Measurements from ENCODE around the gene SPAG9.

- TF ChIP-seq, protein P1, sequence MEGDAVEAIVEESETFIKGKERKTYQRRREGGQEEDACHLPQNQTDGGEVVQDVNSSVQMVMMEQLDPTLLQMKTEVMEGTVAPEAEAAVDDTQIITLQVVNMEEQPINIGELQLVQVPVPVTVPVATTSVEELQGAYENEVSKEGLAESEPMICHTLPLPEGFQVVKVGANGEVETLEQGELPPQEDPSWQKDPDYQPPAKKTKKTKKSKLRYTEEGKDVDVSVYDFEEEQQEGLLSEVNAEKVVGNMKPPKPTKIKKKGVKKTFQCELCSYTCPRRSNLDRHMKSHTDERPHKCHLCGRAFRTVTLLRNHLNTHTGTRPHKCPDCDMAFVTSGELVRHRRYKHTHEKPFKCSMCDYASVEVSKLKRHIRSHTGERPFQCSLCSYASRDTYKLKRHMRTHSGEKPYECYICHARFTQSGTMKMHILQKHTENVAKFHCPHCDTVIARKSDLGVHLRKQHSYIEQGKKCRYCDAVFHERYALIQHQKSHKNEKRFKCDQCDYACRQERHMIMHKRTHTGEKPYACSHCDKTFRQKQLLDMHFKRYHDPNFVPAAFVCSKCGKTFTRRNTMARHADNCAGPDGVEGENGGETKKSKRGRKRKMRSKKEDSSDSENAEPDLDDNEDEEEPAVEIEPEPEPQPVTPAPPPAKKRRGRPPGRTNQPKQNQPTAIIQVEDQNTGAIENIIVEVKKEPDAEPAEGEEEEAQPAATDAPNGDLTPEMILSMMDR (conservative IDR thresholded peaks at IDR 0.05; ENCODE audit: low read depth in 2 of 2), result no peak
- TF ChIP-seq EZH2phosphoT487 (IDR thresholded peaks at IDR 0.05; ENCODE audit: unreplicated experiment) (no peak), EZH2 (IDR thresholded peaks at IDR 0.05; ENCODE audit: low read depth, unreplicated experiment) (no peak), POLR2AphosphoS5 (IDR thresholded peaks at IDR 0.05; ENCODE audit: low read depth) (no peak), REST (IDR thresholded peaks at IDR 0.05; ENCODE audit: unreplicated experiment) (no peak)
These were observed 90.9 kb downstream of the SPAG9 start for GRCh38 chr17:51029568-51030463.
